ENCODE data around the gene BTD. TPM values are rescaled to one million over a fixed set of nuclear protein-coding genes. Genes with fewer than 3 reads are reported as not detected.

Gene BTD
- total and polyA plus RNA-seq, 2 donors (not counting 3 experiments of a cell fraction or from before 2014, with no cell fraction given) = 20.3 to 32.2 TPM

- peak; percentile 54 for DNase-seq (ENCODE audit: low read depth, low spot score)
- H2AFZ ChIP-seq (ENCODE audit: low read depth, low read length) = peak overlapping the region; percentile 17
- dilution Hi-C loops (cut with MboI; ENCODE audit: extremely low pct_ligation_motif_present, low sequenced_read_pairs) (loop anchor here (25.0 kb wide), 1 partner anchor 417 kb away; no protein-coding TSS in a partner anchor), intact Hi-C loops (cut with micrococcal nuclease) (no loop called here)
- H3K4me2 ChIP-seq (ENCODE audit: insufficient read depth, low read length) = peak overlapping the region; percentile 70
- no TSS peak for BruUV-seq (replicated peaks)
- H3K4me3 ChIP-seq (replicated peaks in 1 of 3; ENCODE audit: insufficient read depth in 1 of 3, low read depth in 1 of 3, low read length in 3 of 3) = no peak overlapping the region
- ChIA-PET POLR2A (interaction anchor here (1.0 kb wide), 1 partner anchor 9 kb away, joined by 10 read pairs; no protein-coding TSS in a partner anchor), CTCF (interaction anchor here (3.6 to 3.7 kb wide), 2 partner anchors 9 to 15 kb away, joined by 44 read pairs; no protein-coding TSS in a partner anchor)
- no peaks in the 10 kb centered on the region for H3K36me3 ChIP-seq (ENCODE audit: control insufficient read depth in 2 of 2, extremely low read depth in 1 of 2, insufficient read depth in 2 of 2, low read length in 2 of 2)
- no peaks in the 10 kb centered on the region for H3K79me2 ChIP-seq (ENCODE audit: control insufficient read depth, insufficient read depth, low read length)
- peak overlapping the region; percentile 95 for H3K9ac ChIP-seq (replicated peaks; ENCODE audit: extremely low read depth, insufficient read depth, low read length)
- TF ChIP-seq POLR2A (IDR thresholded peaks at IDR 0.05; ENCODE audit: low read depth, low read length) (no peak), MYC (IDR thresholded peaks at IDR 0.05; ENCODE audit: low read depth, low read length) (no peak), GATA2 (IDR thresholded peaks at IDR 0.05; ENCODE audit: insufficient read depth, insufficient read length, low read depth, low read length) (no peak), POLR2AphosphoS5 (IDR thresholded peaks at IDR 0.05; ENCODE audit: insufficient read depth, low read depth, low read length) (no peak), JUN (IDR thresholded peaks at IDR 0.05; ENCODE audit: borderline replicate concordance, insufficient read depth, insufficient read length, low read depth) (no peak), FOS (IDR thresholded peaks at IDR 0.05; ENCODE audit: borderline replicate concordance, insufficient read depth, low read length) (no peak), MAX (IDR thresholded peaks at IDR 0.05; ENCODE audit: insufficient read depth, insufficient read length) (no peak), EZH2 (IDR thresholded peaks at IDR 0.05; ENCODE audit: borderline replicate concordance, low read depth, low read length, severe bottlenecking) (no peak)
- TF ChIP-seq, protein P1, sequence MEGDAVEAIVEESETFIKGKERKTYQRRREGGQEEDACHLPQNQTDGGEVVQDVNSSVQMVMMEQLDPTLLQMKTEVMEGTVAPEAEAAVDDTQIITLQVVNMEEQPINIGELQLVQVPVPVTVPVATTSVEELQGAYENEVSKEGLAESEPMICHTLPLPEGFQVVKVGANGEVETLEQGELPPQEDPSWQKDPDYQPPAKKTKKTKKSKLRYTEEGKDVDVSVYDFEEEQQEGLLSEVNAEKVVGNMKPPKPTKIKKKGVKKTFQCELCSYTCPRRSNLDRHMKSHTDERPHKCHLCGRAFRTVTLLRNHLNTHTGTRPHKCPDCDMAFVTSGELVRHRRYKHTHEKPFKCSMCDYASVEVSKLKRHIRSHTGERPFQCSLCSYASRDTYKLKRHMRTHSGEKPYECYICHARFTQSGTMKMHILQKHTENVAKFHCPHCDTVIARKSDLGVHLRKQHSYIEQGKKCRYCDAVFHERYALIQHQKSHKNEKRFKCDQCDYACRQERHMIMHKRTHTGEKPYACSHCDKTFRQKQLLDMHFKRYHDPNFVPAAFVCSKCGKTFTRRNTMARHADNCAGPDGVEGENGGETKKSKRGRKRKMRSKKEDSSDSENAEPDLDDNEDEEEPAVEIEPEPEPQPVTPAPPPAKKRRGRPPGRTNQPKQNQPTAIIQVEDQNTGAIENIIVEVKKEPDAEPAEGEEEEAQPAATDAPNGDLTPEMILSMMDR (IDR thresholded peaks at IDR 0.05; ENCODE audit: extremely low read depth in 1 of 2, insufficient read depth in 1 of 2, low read depth in 1 of 2, low read length in 2 of 2) = no peak
- no peaks in the 10 kb centered on the region for H3K9me3 ChIP-seq (replicated peaks; ENCODE audit: control insufficient read depth, insufficient read depth, low read length)
- H3K4me1 ChIP-seq (ENCODE audit: control insufficient read depth, extremely low read depth, insufficient read depth, low read length) = peaks cover 46% of the 10 kb centered on the region
- peak; percentile 58 for FAIRE-seq
- peak overlapping the region; percentile 99 for H3K27ac ChIP-seq (ENCODE audit: insufficient read depth, low read depth, low read length)
- no peaks in the 10 kb centered on the region for H4K20me1 ChIP-seq (replicated peaks; ENCODE audit: control insufficient read depth, extremely low read depth, insufficient read depth, low read length)
- H3K27me3 ChIP-seq (ENCODE audit: control insufficient read depth in 2 of 2, insufficient read depth in 2 of 2, low read length in 2 of 2) = no peaks in the 10 kb centered on the region
- H3K9me1 ChIP-seq (replicated peaks; ENCODE audit: control insufficient read depth, extremely low read depth, insufficient read depth, low read length) = no peaks in the 10 kb centered on the region
These were observed 43.7 kb downstream of the BTD start for GRCh38 chr3:15645246-15645645.

All from endothelial cell of umbilical vein (primary cell).